HG02938 (cell line): ENCODE measurements around the gene ANKRD13D.

Experiments used
- ATAC-seq: cut with Tn5 transposase; IDR thresholded peaks from one replicate; pipeline ENCODE4 v1.9.1; 2021; ENCODE audit warnings: mild to moderate bottlenecking, moderate library complexity; ENCODE audit not compliant: unreplicated experiment

Gene ANKRD13D

DNA sequence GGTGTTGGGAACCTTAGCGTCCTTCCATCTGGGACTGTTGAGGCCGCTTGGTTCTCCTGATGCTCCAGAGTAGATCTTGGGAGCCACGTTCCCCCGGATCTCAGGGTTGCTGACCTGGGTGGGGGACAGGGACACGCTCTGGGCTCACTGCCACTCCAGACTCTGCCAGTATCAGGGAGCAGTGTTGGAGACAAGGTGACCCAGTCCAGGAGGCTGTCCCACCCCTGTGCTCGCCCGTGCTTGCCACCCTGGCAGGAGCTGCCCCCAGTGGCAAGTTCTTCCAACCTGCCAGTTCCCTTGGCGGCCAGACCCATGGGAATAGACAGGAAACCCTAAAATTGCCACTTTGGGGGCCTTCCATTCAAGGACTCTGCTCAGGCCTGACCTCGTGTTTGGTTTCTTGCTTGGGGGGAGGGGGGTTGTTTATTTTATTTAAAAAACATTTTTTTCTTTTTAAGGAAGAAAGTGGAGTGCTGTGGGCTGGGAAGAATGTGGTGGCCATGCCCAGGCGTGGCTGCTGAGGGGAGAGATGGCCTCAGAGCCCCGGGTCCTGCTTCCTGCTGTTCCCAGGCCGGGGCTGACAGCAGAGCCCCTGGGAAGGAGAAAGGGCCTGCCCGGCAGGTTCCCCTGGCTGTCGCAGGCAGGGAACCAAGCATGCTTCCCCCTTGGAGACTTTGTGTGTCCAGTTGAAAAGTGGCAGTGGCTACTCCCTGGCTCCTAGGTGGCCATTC lies 15.7 kb upstream of the ANKRD13D start:
- ATAC-seq: no peak

DNA sequence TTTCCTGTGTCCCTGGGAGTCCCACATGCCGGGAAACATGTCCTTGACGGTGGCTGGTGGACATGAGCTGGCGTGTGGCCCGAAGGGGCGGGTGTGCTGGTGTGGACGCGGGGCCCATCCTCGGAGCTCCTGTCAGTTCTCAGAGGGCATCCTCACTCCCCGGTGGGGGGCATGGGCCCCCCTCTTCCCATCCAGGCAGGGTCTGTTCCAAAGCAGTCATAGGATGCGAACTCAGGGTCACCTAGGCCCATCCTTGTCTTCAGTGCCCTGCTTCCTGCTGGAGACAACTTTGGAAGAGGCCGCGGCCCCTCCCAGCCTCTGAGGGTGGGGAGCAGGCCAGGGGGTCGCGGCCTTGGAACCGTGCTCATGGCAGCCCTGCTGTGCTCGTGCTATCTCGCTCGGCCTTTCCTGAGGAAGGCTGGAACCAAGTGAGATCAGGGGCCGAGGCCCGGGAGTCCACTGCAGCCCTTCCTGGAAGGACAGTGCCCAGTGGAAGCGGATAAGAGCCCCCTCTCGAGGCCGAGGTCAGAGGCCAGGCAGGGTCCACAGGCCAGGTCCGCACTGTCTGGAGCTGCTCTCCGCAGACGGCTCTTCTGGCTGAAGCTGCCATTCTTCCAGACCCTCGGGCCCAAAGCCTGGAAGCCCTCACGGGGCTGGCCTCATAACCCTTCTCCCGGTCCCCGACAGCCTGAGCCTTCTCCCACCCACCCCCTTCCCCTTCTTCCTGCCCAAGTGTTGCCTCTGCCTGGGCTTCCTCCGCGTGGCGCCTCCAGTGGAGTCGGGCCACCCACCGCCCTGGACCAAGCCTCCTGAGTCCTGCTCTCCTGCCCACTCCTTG lies 14.1 kb upstream of the ANKRD13D start:
- no peak for ATAC-seq

DNA sequence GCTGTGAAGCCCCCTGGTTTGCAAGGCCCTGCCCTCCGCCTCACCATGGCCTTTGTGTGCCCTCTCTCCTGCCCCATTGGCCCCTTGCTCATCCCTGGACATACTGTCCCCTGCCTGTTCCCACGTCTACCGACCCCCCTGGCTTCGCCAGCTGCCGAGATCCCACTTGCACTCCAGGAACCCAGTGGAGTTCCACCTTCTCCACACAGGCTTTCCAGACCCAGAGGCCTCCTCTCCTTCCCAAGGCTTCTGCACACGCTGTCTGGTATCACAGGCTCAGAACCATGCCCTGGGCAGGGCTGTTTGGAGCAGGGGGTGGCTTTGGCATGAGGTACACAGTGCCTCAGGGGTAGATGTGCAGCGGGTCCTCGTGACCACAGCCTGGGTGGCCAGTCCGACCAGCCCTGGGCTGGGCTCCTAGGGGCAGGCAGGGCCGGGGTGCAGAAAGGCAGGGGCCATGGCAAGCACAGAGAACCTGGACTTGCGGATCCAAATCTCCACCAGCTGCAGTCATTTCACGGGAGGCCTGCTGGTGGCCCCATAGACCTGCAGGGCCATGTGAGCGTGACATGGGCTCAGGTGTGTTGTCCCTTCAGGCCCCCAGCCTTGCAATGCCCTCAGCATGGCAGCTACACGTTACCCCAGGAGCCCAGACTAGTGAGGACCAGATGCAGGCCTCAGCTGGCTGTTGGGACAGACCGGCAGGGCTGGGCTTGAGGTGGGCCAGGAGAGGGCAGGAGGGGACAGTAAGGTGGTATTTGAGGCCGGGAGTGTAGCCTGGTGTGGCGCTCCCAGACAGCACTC lies 13.3 kb upstream of the ANKRD13D start:
- ATAC-seq: no peak

DNA sequence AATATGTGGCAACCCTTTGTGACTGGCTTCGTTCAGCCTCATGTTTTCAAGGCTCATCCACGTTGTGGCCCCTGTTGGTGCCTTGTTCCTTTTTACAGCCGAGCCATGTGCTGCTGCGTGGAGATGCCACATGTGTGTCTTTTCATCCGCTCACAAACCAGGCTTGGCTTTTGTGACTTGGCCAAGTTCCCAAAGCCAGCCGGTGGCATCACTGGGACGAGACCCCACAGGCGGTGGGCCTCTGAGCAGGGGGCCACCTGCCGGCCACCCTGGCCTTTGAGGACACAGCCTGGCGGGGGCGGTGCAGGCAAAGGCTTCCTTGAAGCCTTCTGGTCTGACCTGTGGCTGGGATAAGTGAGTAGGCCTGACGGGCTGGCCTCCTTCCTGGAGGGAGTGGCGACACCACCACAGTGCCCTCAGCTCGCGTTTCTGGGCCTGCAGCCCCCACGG lies 12.3 kb upstream of the ANKRD13D start:
- ATAC-seq: peak; percentile 7

DNA sequence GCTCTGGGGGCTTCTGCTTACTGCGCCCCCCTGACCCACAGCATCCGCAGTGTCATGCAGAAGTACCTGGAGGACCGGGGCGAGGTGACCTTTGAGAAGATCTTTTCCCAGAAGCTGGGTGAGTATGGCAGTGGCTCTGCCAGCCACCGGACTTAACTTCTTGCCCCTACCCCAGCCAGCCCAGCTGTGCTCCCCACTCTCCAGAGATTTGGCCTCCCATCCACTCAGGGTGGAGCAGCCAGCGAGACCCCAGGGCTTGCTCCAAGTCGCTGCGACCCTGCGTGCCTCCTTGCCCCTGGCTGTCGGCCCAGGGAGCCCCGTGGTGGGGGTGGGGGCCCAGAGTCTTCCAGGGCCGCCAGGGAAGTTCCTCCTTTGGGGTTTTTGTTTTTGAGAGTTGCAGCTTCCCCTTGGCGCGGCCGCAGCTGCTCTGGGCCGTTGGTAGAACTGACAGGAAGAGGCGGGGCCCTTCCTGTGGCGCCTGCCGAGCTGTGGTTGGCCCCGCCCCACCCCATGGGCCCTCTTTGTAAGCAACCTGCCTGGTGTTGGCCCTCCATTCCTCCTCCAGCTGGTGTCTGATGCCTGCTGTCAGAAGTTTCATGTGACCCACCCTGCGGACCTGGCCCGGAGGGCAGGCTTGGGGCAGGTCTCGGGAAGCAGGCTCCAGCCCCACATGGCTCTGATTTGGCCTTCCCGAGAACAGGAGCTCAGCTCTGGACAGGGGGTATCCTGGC lies 11.7 kb upstream of the ANKRD13D start:
- peak; percentile 70 for ATAC-seq

DNA sequence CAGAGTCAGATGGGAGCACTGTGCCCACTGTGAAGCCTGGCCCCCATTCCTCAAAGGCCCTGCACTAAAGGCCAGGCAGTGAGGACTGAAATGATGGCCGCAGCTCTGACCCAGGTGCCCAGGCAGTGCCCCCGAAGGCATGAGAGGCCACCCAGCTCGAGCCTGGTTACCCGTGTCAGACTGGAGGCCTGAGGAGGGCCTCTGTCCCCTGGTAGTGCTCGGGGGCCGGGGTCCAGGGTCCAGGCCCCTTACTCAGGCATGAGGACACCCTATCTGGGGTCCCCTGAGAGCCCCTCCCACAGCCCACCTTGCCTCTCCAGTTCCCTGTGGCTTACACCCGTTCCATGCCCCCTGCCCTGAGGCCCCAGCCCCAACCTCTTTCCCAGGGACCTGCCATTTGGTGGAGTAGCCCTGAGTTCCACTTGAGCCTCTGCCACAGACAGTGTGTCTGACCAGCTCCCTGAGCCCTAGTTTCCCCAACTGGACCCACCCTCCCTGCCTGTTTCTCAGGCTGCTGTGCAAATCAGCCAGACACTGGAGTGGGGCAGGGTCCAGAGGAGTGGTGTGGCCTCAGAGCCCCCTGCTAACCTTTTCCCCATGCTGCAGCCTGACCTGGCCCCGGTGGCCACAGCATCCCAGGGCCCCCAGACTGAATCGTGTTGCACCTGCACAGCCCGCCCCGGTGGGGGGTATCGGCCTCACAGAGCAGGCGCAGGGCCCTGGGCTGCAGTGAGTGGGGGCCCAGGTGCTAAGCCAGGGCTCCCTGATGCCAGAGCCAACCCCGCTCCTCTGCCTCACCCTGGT lies 10.8 kb upstream of the ANKRD13D start:
- ATAC-seq: no peak

DNA sequence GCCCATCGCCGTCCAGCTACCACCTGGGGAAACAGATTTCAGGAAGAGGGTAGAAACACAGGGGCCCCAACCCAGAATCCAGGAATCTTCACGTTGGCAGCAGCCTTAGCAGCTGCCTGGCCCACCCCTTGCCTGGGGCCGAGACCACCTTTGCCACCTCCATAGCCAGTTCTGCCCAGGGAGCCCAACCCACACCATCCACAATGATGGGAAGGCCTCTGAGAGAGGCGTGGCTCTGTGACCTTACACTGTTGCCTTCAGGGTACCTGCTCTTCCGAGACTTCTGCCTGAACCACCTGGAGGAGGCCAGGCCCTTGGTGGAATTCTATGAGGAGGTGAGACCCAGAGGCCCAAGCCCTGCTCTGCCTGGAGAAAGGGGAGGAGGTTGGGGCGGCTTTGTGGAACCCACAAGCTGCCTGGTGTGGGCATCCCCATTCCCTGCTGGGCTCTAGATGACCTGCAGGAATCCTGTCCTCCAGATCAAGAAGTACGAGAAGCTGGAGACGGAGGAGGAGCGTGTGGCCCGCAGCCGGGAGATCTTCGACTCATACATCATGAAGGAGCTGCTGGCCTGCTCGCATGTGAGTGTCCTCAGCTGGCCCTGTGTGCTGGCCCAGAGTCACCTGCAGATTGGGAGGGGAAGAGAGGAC lies 10.0 kb upstream of the ANKRD13D start:
- no peak for ATAC-seq

DNA sequence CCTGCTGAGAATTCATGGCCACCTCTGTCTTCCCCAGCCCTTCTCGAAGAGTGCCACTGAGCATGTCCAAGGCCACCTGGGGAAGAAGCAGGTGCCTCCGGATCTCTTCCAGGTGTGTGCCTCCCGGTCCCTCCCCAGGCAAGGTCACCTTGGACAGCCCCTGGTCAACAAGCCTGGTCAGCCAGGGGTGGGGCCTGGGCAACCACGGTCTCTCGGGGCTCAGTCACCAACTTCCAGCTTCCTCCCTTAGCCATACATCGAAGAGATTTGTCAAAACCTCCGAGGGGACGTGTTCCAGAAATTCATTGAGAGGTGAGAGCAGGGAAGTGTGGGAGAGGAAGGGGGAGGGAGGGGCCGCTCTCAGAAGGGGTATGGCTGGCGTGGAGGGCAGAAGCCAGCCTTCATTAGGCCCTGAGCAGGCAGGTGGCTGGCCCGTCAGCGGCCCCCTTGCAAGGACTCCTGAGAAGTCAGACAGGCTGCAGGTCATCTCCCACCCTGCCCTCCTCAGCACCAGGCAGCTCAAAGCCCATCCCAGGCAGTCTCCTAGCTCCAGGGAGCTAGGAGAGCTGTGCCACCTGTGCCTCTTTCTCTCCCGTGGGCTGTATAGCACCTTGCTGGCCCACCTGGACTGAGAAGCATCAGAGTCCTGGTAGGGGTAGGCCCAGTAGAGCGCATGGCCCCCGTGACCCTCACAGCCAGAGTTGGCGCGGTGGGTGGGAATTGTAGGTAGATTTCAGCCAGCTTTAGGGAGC lies 9.3 kb upstream of the ANKRD13D start:
- ATAC-seq: no peak

DNA sequence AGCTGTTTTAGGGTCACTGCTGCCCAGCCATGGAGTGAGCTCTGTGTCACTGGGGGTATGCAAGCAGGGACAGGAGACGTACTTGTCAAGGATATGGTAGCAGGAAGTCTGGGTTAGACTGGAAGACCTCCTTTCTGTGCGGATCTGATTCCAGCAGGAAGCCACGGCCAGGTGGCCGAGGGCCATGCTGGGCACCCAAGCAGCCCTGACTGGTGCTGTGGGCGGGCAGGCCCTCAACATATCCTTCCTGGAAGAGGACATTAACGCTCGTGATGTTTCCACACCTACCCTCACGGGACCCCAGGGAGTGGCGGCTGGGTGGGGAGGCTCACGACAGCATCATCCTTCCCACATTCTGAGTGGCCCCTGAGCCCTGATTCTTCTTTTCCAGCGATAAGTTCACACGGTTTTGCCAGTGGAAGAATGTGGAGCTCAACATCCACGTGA lies 8.7 kb upstream of the ANKRD13D start:
- no peak for ATAC-seq

DNA sequence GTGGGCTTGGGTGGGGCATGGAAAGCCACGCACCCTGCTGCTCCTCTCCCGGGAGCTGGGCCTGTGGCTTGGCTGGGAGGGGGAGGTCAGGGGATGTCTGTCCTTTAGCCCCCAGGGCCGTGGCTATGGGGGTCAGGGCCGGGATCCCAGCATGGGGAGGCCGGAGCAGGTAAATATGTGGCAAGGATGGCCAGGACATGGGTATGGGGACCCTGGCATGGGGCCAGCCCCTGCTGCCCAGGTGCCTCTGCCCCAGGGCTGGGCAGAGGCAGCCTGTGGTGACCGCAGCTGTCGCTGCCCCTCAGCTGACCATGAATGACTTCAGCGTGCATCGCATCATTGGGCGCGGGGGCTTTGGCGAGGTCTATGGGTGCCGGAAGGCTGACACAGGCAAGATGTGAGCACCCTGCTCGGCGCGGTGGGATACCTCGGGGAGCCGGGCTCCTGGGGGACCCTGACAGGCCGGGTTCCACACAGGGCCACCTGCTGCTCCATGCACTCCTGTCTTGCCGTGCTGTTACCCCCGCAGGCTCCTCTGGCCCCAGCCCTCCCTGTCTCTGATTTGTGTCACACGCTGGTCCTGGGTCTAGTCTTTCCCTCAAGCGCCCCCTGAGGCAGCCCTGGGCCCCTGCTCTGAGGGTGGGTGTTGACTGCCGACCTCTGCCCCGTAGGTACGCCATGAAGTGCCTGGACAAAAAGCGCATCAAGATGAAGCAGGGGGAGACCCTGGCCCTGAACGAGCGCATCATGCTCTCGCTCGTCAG lies 8.1 kb upstream of the ANKRD13D start:
- ATAC-seq: no peak

DNA sequence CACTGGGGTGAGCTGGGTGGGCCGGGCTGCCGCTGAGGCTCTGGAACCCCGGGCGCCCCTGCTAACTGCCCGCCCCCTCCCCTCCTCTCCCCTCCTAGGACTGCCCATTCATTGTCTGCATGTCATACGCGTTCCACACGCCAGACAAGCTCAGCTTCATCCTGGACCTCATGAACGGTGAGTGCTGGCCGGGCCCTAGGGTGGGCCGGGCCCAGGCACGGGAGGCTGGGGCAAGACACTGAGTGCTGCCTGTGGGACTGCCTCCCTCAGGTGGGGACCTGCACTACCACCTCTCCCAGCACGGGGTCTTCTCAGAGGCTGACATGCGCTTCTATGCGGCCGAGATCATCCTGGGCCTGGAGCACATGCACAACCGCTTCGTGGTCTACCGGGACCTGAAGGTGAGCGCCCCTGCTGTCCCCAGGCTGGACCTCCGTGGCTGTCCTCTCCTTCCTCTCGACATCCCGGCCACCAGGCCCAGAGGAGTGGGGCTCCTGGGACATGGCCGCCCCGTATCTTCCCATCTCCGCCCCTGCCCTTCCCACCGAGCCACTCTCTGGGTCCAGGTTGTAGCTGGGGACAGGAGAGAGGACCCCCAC lies 7.5 kb upstream of the ANKRD13D start:
- no peak for ATAC-seq

DNA sequence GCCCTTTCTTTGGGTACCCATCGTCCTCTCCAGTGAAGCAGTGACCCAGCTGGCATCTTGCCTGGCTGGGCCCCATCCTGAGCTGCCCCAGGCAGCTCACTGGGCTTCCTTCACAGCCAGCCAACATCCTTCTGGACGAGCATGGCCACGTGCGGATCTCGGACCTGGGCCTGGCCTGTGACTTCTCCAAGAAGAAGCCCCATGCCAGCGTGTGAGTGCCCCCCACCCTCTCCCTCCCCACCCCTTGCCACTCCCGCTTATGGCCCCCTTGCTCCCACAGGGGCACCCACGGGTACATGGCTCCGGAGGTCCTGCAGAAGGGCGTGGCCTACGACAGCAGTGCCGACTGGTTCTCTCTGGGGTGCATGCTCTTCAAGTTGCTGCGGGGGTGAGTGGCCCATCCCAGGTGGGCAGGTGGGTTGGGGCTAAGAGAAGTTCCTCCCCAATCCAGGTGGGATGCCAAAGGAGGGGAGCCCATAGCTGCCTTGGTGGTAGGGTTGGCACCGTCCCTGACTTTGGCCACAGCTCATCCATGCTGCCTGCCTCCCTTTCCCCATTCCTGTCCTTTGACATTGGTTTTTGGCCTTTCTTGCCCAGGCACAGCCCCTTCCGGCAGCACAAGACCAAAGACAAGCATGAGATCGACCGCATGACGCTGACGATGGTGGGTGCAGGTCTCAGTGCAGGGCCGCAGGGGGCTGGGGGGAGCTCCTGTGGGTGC lies 6.8 kb upstream of the ANKRD13D start:
- no peak for ATAC-seq

DNA sequence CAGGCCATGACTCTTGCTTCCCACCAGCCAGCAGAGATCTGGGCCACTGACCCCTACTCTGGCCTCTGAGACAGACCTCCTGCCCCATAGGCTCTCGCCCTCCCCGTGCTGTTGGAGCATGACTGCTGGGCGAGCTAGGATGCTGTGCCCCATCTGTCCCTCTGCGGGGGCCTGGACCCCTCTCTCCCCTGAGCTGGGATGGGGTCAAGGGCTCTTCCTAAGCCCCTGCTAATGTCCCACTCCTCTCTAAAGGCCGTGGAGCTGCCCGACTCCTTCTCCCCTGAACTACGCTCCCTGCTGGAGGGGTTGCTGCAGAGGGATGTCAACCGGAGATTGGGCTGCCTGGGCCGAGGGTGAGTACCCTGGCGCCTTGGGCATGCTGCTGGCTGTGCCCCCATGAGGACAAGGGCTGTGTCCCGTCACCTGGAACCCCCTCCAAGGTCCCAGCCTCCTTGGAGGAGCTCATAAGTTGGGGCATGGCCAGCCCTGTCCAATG lies 6.2 kb upstream of the ANKRD13D start:
- no peak for ATAC-seq

DNA sequence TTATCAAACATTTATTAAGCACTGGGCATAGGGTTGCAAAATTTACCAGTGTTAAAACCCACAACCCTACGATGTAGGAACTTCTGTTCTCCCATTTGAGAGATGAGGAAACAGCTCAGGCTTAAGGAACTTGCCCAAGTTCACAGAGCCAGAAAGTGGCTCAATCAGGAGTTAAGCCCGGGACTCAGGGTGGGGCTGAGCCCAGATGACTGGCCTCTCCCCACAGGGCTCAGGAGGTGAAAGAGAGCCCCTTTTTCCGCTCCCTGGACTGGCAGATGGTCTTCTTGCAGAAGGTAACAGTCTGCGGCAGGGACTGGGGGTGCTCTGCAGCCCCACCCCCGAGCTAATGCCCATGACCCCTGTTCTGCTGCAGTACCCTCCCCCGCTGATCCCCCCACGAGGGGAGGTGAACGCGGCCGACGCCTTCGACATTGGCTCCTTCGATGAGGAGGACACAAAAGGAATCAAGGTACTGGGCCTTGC lies 5.6 kb upstream of the ANKRD13D start:
- no peak for ATAC-seq

DNA sequence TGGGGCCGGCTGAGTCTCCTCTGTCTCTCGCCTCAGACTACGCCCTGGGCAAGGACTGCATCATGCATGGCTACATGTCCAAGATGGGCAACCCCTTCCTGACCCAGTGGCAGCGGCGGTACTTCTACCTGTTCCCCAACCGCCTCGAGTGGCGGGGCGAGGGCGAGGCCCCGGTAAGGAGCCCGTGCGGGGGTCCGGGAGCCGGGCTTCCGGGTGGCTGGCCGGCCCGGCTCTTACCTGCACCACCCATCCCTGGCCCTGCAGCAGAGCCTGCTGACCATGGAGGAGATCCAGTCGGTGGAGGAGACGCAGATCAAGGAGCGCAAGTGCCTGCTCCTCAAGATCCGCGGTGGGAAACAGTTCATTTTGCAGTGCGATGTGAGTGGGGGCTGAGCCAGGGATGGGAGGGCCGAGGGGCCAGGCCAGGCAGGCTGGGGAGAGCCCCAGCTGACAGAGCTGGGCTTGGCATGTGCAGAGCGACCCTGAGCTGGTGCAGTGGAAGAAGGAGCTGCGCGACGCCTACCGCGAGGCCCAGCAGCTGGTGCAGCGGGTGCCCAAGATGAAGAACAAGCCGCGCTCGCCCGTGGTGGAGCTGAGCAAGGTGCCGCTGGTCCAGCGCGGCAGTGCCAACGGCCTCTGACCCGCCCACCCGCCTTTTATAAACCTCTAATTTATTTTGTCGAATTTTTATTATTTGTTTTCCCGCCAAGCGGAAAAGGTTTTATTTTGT lies 4.1 kb upstream of the ANKRD13D start:
- ATAC-seq: no peak
